Measurements from ENCODE around the gene MTG1.

The MTG1 gene

DNA sequence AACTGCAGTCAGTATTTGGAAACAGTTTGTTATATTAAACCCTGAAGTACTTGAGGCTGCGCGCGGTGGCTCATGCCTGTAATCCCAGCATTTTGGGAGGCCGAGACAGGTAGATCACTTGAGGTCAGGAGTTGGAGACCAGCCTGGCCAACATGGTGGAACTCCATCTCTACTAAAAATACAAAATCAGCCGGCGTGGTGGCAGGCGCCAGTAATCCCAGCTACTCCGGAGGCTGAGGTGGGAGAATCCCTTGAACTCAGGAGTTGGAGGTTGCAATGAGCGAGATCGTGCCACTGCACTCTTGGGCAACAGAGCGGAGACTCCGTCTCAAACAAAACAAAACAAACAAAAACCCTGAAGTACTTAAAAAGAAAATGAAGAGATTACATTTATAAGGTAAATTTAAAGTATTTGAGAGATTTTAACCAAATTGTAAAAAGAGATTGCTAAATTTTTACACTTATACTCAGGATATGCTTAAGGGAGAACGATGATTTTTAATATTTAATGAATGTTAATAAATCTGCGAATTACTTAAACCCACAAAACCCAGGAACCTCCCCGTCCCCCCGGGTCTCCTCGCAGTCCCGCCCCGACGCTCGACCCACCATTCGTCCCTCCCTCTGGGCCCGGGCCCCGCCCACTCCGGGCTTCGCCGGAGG, 425 bp upstream of the MTG1 start:
- in situ Hi-C loops (cut with MboI; ENCODE audit: low sequenced_read_pairs, unreplicated experiment) = no loop called here
- no peak for DNase-seq (ENCODE audit: low spot score)
- TF ChIP-seq, protein P1, sequence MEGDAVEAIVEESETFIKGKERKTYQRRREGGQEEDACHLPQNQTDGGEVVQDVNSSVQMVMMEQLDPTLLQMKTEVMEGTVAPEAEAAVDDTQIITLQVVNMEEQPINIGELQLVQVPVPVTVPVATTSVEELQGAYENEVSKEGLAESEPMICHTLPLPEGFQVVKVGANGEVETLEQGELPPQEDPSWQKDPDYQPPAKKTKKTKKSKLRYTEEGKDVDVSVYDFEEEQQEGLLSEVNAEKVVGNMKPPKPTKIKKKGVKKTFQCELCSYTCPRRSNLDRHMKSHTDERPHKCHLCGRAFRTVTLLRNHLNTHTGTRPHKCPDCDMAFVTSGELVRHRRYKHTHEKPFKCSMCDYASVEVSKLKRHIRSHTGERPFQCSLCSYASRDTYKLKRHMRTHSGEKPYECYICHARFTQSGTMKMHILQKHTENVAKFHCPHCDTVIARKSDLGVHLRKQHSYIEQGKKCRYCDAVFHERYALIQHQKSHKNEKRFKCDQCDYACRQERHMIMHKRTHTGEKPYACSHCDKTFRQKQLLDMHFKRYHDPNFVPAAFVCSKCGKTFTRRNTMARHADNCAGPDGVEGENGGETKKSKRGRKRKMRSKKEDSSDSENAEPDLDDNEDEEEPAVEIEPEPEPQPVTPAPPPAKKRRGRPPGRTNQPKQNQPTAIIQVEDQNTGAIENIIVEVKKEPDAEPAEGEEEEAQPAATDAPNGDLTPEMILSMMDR (IDR thresholded peaks at IDR 0.05; ENCODE audit: borderline replicate concordance, control extremely low read depth, extremely low read depth, insufficient read depth, missing control alignments) = no peak

DNA sequence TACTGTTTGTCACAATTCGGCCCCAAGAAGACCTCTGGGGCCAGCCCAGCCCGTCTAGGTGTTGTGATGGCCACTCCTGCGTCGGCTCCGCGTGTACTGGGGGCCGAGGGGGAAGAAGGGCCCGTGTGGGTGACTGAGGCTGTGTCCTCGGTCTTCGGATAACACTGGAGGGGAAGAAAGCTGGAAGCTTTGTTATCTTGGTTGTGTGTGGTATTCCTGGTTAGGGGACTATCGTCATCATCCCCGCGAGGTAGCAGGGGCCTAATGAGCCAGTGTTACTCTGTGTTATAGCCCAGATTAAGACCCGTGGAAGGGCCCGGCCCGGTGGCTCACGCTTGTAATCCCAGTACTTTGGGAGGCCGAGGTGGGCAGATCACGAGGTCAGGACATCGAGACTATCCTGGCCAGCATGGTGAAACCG, 854 bp downstream of the MTG1 start:
- in situ Hi-C loops (cut with MboI; ENCODE audit: low sequenced_read_pairs, unreplicated experiment) = no loop called here
- TF ChIP-seq, protein P1 (IDR thresholded peaks at IDR 0.05; ENCODE audit: borderline replicate concordance, control extremely low read depth, extremely low read depth, insufficient read depth, missing control alignments) = no peak
- DNase-seq (ENCODE audit: low spot score) = peak; percentile 38

DNA sequence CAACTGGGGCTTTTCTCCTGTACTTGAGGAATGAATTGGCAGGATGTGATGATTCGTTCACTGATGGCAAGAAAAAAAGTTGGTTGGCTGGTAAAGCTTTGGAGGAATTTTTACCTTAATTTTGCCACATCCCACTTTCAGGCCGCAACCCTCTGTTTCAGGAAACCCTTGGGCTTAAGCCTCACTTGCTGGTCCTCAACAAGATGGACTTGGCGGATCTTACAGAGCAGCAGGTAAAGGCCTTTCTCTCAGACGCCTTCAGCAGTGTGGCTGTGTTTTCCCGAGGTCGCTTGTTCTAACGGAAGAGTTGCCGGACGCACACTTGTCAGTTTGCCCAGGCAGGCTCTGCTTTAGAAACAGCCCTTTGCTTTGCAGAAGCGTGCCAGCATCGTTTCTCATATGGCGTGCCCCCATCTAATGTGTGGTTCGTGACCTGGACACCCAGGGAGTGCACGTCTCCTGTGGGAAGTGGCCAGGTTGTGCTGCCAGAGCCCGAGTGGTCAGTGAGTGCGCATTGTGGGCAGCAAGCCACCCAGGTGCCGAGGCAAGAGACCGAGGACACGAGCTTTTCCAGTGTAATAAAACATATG, 2.2 kb downstream of the MTG1 start:
- TF ChIP-seq, protein P1 (IDR thresholded peaks at IDR 0.05; ENCODE audit: borderline replicate concordance, control extremely low read depth, extremely low read depth, insufficient read depth, missing control alignments) = no peak
- in situ Hi-C loops (cut with MboI; ENCODE audit: low sequenced_read_pairs, unreplicated experiment) = no loop called here
- no peak for DNase-seq (ENCODE audit: low spot score)

DNA sequence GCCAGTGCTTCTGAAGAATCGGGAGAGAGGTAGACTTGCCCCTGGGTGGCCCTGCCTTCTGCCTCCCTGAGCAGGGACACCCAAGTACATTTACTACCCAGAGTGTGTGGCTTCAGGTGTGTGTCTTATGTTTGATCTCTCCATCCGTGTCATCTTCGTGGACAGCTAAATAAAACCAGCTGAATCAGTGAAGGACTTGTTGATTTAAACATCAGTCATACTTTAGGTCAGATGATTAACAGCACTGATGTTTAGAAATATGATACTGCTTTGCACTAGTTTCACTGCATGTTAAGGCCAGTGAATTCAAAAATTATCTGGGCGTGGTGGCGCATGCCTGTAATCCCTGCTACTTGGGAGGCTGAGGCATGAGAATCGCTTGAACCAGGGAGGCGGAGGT, 4.0 kb downstream of the MTG1 start:
- TF ChIP-seq, protein P1 (IDR thresholded peaks at IDR 0.05; ENCODE audit: borderline replicate concordance, control extremely low read depth, extremely low read depth, insufficient read depth, missing control alignments) = no peak
- no peak for DNase-seq (ENCODE audit: low spot score)
- in situ Hi-C loops (cut with MboI; ENCODE audit: low sequenced_read_pairs, unreplicated experiment) = no loop called here

DNA sequence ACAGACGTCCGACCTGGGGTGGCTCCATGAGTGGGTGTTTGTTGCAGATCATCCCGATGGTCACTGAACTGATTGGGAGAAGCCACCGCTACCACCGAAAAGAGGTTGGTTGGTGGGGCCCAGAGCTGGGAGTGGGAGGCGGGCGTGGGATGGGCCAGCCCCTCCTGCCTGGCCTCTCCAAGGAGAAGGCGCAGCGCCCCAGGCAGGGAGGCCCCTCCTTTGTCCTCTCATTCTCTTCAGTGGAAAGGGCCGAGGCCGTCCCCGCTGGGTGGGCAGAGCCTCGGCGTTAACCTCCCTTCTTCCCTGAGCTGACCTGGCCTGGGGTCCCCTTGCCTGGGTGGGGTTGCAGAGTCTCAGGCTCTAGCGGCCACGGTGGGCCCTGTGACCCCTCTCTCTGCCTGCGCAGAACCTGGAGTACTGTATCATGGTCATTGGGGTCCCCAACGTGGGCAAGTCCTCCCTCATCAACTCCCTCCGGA, 5.2 kb downstream of the MTG1 start:
- in situ Hi-C loops (cut with MboI; ENCODE audit: low sequenced_read_pairs, unreplicated experiment) = no loop called here
- TF ChIP-seq, protein P1 (IDR thresholded peaks at IDR 0.05; ENCODE audit: borderline replicate concordance, control extremely low read depth, extremely low read depth, insufficient read depth, missing control alignments) = no peak

DNA sequence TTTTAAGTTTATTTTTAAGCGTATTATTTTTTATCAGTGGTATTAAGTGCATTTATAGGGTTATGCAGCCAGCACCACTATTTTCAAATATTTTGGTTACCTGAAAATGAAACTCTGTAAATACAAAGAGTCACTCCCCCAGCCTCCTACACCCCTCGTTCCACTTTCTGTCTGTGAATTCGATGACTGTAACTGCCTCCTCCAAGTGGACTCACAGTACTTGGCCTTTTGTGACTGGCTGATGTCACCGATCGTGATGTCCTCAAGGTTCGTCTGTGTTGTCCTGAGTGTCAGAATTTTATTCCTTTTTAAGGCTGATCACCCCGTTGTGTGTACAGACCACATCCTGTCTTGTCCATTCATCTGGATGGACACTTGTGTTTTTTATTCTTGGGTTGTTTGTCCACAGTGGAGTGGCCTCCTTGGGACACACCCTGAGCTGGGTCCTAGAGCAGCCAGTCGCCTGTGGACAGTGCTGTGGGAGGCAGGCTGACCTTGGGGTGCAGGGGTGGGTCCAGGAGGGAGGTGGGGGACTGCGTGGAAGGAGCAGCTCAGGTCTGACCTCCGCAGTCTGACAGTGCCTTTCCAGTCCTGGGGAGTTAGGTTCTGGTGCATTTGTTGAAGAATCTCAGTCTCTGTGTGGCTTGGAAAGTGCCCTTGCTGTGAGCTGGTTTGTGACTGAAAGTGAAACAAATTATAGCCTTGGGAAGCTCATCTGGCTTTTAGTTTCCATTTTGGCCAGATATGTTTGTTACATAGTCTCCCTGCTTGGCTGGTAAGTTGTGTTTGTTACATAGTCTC, 6.9 kb downstream of the MTG1 start:
- in situ Hi-C loops (cut with MboI; ENCODE audit: low sequenced_read_pairs, unreplicated experiment) = no loop called here
- DNase-seq (ENCODE audit: low spot score) = peak; percentile 67
- TF ChIP-seq, protein P1 (IDR thresholded peaks at IDR 0.05; ENCODE audit: borderline replicate concordance, control extremely low read depth, extremely low read depth, insufficient read depth, missing control alignments) = no peak

More for the DNA sequence above, 5.2 kb downstream of the MTG1 start:
- no peak for DNase-seq (ENCODE audit: low spot score)
